GM21360 (cell line): ENCODE measurements around the gene DIO1.

ENCODE experiments used
- ATAC-seq: cut with Tn5 transposase; IDR thresholded peaks from one replicate; pipeline ENCODE4 v1.9.1; 2021; ENCODE audit warnings: mild to moderate bottlenecking, moderate library complexity; ENCODE audit not compliant: unreplicated experiment

The DIO1 gene

GRCh38 chr1:53892911-53893310 is 1.1 kb upstream of the DIO1 start:
- no peak for ATAC-seq

DNA sequence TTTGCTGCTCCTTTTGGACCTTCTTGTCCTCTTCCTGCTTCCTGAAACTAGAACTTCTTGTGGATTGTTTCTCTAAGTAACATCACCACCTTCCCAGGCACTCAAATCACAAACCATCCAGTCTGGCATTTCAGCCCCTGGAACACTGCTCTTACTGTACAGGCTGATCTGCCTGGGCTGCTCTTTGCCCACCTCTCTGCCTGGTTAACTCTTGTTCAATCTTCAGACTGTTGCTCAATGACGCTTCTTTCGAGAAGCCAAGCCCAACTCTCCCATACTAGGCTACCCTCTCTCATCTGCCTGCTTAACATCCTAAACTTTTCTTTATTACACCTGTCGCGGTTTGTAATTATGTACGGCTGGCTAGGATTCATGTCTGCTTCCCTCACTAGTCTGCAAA is 657 bp downstream of the DIO1 start:
- ATAC-seq, result no peak

- no peak for ATAC-seq
Observed at GRCh38 chr1:53895421-53895820, 1.4 kb downstream of the DIO1 start.

GRCh38 chr1:53896635-53897229 is 2.7 kb downstream of the DIO1 start:
- no peak for ATAC-seq

DNA sequence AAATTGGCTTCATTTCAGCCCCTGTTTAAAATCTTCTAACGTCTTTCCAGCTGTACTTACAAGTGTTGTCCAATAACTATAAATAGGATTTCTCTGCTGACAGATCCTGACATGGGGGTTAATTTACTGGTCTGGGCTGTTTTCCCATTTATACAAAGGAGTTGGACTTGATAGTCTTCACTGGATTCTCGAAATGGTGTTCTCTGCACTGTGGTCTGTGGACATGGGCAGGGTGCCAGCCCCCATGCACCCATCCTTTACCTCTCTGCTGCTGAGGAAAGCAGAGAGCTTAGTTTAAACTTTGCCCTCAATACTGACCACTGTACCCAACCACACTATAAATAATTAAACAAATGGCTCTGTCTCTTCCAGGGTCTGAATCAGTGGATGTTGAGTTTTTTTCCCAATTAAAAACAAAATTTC is 5.2 kb downstream of the DIO1 start:
- no peak for ATAC-seq

GRCh38 chr1:53899708-53900107 is 5.7 kb downstream of the DIO1 start:
- ATAC-seq, result no peak

DNA sequence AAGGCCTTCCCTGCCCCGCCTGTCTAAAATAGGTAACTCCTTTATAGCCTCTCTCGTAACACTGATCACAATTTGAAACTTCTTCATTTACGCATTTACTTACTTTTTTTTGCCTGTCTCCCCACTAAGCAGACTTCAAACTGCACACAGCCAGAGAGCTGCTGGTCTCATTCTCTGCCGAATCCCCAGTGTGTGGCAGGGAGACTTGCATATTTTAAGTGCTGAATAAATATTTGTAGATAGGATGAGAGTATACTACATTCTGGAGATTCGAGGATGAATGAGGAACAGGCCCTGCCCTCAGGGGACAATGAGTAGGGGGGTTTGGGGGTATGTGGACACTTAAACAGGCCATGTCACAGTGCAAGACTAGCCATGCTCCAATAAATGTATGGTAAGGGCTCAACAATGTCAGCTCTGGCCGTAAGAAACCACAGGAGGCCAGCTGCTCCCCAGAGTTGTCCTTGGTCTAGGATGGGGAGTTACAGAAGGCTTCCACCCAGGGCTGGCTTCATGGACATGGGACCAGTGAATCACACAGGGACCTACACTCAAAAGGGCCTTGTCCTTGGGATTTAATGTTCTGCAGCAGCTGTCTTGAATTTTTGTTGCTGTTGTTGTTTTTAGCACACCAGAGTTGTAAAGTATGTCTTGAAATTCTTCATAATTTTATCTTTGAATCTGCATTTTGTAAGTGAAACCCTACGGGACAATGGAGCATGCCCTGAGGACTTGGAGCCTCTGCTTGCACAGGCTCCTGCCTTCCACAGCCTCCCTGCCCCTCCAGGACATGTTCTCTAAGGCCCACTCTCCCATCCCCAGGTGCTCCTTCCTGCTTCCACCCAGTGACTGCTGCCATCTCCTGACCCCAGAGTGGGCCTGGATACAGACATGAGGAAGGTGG is 8.5 kb downstream of the DIO1 start:
- no peak for ATAC-seq

GRCh38 chr1:53905509-53905908 is 11.5 kb downstream of the DIO1 start:
- ATAC-seq, result no peak

- ATAC-seq, result no peak
Observed at GRCh38 chr1:53906121-53906520, 12.1 kb downstream of the DIO1 start.

DNA sequence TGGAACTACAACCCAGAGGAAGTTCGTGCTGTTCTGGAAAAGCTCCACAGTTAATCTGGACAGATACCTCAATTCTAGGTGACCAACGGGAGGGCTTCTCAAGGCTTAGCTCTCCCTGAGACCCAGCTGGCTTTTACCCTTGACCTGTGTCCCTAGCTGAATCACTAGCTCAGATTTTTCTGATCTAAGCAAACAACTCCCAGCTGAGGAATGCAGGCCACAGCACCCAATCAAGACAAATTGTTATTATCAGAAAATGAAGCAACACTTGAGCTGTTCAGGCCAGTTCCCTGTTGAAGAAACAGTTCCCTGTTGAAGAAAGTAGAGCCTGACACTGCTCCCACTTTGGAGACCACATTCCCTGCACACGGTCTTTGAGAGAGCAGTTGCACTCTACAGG is 16.0 kb downstream of the DIO1 start:
- ATAC-seq, result no peak

DNA sequence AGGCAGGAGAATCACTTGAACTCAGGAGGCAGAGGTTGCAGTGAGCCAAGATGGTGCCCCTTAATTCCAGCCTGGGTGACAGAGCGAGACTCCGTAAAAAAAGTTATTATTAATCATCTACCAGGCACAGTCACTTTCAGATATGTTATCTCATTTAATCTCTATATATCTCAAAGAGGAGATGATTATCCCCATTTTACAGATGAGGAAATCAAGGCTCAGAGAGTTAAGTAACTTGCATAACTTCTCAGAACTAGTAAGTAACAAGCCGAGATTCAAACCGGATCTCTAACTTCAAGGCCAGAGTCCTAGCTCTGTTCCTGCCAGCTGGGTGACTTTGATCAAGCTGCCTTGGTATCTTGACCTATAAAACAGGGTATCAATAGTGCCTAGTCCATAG is 17.5 kb downstream of the DIO1 start:
- no peak for ATAC-seq

- no peak for ATAC-seq
Observed at GRCh38 chr1:53913352-53914033, 19.5 kb downstream of the DIO1 start.

- ATAC-seq, result no peak
Observed at GRCh38 chr1:53918343-53918742, 24.4 kb downstream of the DIO1 start.

GRCh38 chr1:53919675-53920066 is 25.7 kb downstream of the DIO1 start:
- ATAC-seq, result no peak

DNA sequence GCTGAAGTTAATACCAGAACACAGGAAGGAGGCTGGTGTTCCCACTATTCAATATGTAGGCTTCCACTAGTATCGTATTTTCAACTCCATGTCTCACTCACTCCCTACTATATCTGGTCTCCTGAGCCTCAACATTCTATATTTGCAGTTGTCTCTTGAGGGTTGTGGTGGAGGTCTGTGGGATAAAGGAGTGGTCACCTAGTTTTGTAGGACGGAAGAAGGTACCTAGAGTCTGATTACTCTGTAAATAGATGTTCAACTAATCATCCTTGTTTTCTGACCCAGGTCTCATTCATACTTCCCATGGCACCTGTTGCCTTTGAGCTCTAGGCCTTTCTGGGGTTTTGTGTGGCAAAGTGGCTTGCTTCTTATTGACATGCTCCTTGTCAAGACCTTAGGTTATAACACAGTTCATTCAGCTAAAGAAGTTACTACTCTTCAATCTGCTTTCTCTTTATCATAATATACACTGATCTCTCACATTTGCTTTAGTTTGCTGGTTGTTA is 33.4 kb downstream of the DIO1 start:
- ATAC-seq, result no peak

DNA sequence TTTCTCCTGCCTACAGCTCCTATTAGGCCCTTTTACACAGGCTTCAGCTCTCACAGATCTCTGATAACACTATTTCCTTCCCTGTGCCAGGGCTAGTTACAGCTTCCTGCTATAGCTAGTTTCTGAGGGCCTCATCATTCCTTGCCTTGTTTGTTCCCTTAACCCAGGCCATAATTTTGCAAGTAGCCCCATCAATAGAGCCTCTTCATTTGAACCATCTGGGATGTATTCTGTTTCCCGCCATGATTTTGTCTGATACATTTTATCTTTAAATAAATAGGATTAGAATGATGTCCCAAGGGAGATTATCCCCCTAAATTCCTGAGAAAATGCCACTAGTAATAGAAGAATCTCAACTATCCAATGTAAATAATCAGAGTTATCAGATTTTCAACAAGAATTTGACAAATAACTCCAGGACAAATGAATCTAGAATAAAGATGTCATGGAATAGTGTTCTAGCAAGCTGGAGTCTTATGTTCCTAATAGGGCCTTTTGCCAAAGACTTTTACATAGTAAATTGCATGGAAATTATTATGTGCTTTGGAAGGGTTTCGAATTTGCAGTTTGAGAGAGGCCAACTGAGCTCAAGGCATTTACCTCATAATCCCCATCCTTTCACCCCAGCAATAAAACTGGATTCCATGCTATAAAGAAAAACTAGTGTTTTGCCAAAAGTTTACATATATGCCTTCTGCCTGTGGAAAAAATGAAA is 35.4 kb downstream of the DIO1 start:
- ATAC-seq, result no peak

- ATAC-seq, result no peak
Observed at GRCh38 chr1:53930932-53931331, 36.9 kb downstream of the DIO1 start.

DNA sequence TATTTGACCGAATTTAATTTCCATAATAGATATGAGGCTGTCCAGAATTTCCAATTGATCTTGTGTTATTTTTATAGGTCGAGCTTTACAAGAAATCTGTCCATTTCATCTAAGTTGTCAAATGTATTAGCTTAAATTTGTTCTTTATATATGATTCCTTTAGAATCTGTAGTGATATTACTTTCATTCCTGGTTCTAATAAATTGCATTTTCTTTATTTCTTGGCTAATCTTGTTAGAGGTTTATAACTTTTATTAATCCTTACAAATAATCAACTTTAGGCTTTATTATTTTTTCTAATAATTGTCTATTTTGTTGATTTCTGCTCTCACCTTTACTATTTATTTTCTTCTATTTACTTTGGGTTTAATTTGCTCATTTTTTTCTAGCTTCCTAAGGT is 37.5 kb downstream of the DIO1 start:
- ATAC-seq, result no peak

GRCh38 chr1:53934170-53934765 is 40.3 kb downstream of the DIO1 start:
- ATAC-seq, result no peak

DNA sequence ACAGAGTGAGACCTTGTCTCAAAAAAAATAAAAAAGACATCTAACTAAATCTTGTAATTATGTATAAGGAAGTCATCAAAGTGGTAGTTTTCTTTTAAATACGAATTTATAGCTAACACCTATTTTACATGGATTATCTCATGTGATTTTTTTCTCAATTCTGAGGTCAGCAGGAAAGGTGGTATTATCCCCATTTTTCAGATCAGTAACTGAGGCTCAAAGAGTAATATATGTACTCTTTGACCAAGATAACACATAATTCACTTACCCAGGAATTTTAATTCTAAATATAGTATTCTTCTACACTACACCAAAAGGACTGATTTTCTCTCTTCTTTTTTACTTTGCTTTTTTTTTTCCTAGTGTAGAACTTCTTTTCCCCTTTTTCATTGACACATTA is 42.4 kb downstream of the DIO1 start:
- ATAC-seq, result no peak
